ENCODE results near the gene NEU2.

Gene NEU2

GRCh38 chr2:233076749-233077148, 44.3 kb downstream of the NEU2 start:
- no peak for DNase-seq (ENCODE audit: low spot score)

GRCh38 chr2:233079473-233079877, 47.0 kb downstream of the NEU2 start:
- no peak for DNase-seq (ENCODE audit: low spot score)

- DNase-seq (ENCODE audit: low spot score) = no peak
These were observed 47.7 kb downstream of the NEU2 start for GRCh38 chr2:233079953-233080835.

- DNase-seq (ENCODE audit: low spot score) = no peak
These were observed 48.4 kb downstream of the NEU2 start for GRCh38 chr2:233080836-233081229.

- DNase-seq (ENCODE audit: low spot score) = no peak
These were observed 48.8 kb downstream of the NEU2 start for GRCh38 chr2:233081232-233081730.

GRCh38 chr2:233081731-233082221, 49.3 kb downstream of the NEU2 start:
- DNase-seq (ENCODE audit: low spot score) = no peak

- no peak for DNase-seq (ENCODE audit: low spot score)
These were observed 49.9 kb downstream of the NEU2 start for GRCh38 chr2:233082222-233082930.

GRCh38 chr2:233082931-233083755, 50.7 kb downstream of the NEU2 start:
- DNase-seq (ENCODE audit: low spot score) = no peak

- no peak for DNase-seq (ENCODE audit: low spot score)
These were observed 51.3 kb downstream of the NEU2 start for GRCh38 chr2:233083782-233084181.

GRCh38 chr2:233084488-233084887, 52.0 kb downstream of the NEU2 start:
- no peak for DNase-seq (ENCODE audit: low spot score)
